Testis (tissue), 5 donors: ENCODE data around the gene ADH7. TPM values are rescaled to one million over a fixed set of nuclear protein-coding genes. Genes with fewer than 3 reads are reported as not detected.

Experiments used
- DNase-seq: peaks from one replicate; pipeline ENCODE4 v3.0.0-alpha.2; 2019
- H3K27ac ChIP-seq, 2 donors: fragments of 200-600 bp; sonication (generic); one replicate each; pipeline ENCODE4 v1.5.1; 2019
- H3K27me3 ChIP-seq: fragments of 200-600 bp; sonication (generic); one replicate; pipeline ENCODE4 v1.5.1; 2019
- H3K36me3 ChIP-seq: fragments of 200-600 bp; sonication (generic); one replicate; pipeline ENCODE4 v1.5.1; 2017; ENCODE audit warnings: low read depth; ENCODE audit errors: missing control alignments
- H3K4me1 ChIP-seq: fragments of 200-600 bp; sonication (generic); one replicate; pipeline ENCODE4 v1.5.1; 2019
- H3K4me3 ChIP-seq, 2 donors: fragments of 200-600 bp; sonication (generic); one replicate each; pipeline ENCODE4 v1.5.1; 2017 to 2019
- H3K9me3 ChIP-seq: fragments of 200-600 bp; sonication (generic); one replicate; pipeline ENCODE4 v1.5.1; 2017
- CTCF ChIP-seq, 3 experiments: fragments of 450-650 bp in 2 of 3; fragments of 200-600 bp in 1 of 3; sonication (generic) in 1 of 3; IDR thresholded peaks; one replicate each; pipeline ENCODE4 v1.5.1; 2016 to 2019; ENCODE audit warnings: antibody characterized with exemption in 3 of 3, mild to moderate bottlenecking in 2 of 3, moderate library complexity in 1 of 3
- POLR2A ChIP-seq: fragments of 450-650 bp; IDR thresholded peaks from one replicate; pipeline ENCODE4 v1.6.1; 2017; ENCODE audit warnings: antibody characterized with exemption, mild to moderate bottlenecking, moderate library complexity
- WGBS, 2 donors: methylation state at CpG; one replicate each; pipeline ENCODE4 v1.1.5; 2018; 5-methylcytosine and 5-hydroxymethylcytosine counted together
- intact Hi-C: fragments of 100-400 bp; cut with DNase I; formaldehyde crosslinking; loops from one replicate; pipeline ENCODE4 v1.15.1; 2023; ENCODE audit warnings: low total_unique reads
- long read RNA-seq, 2 donors: transcript quantifications; one replicate each; lab custom pipeline, GENCODE V29; 2026
- polyA plus RNA-seq: library from polyadenylated mRNA; stranded (reverse); fragments of 350-450 nt; fragmentation: Illumina TruSeq; extraction: RNeasy Lipid Tissue Mini Kit (QIAGEN cat#74804); gene quantifications from one replicate; pipeline ENCODE4 v1.2.3, GENCODE V29; 2014; ENCODE audit warnings: low read depth, low replicate concordance; ENCODE audit not compliant: insufficient read depth
- total RNA-seq, 2 donors: library from RNA; depleted of rRNA; stranded (reverse); fragments of >200 nt; gene quantifications; one replicate each; pipeline ENCODE4 v1.2.3, GENCODE V29; 2016

ADH7 gene
- total RNA-seq: not detected
- polyA plus RNA-seq: not detected
- long read RNA-seq, donor 1: 0 reads
- long read RNA-seq, donor 2: 0 reads

- no peaks in the 10 kb centered on the region for H3K36me3 ChIP-seq
- DNase-seq: no peak
- intact Hi-C loops: no loop called here
- H3K27me3 ChIP-seq: no peaks in the 10 kb centered on the region
- H3K9me3 ChIP-seq: no peaks in the 10 kb centered on the region
- H3K4me1 ChIP-seq: no peaks in the 10 kb centered on the region
- TF ChIP-seq POLR2A (no peak), CTCF (IDR thresholded peaks at IDR 0.05) (no peak)
- no peak within 1 kb of the TSS for H3K27ac ChIP-seq
- H3K4me3 ChIP-seq: no peak within 1 kb of the TSS
- 87 to 93% methylated on average over 1 of the region's 1 CpG for WGBS, 2 donors
Observed at GRCh38 chr4:99435154-99435553, at the start of gene ADH7. TSS of gene ADH7 (minus strand) at chr4:99435342. CDS start at chr4:99435233, 109 bp downstream.

GRCh38 chr4:99483636-99484035, 48.5 kb upstream of the ADH7 start:
- 80 to 88% methylated on average over 1 of the region's 1 CpG for WGBS, 2 donors
- no peak overlapping the region for H3K27ac ChIP-seq
- no peaks in the 10 kb centered on the region for H3K4me1 ChIP-seq
- no peak overlapping the region for H3K4me3 ChIP-seq
- no peaks in the 10 kb centered on the region for H3K36me3 ChIP-seq
- DNase-seq: no peak
- H3K9me3 ChIP-seq: no peaks in the 10 kb centered on the region
- H3K27me3 ChIP-seq: no peaks in the 10 kb centered on the region
- no peak for TF ChIP-seq POLR2A
- no peak for TF ChIP-seq CTCF (IDR thresholded peaks at IDR 0.05)
- intact Hi-C loops: no loop called here

- no peaks in the 10 kb centered on the region for H3K4me1 ChIP-seq
- no peak for DNase-seq
- no peak overlapping the region for H3K4me3 ChIP-seq
- H3K9me3 ChIP-seq: no peaks in the 10 kb centered on the region
- no peaks in the 10 kb centered on the region for H3K27me3 ChIP-seq
- no peak for TF ChIP-seq POLR2A
- no peak for TF ChIP-seq CTCF (IDR thresholded peaks at IDR 0.05)
- WGBS, 2 donors: 43 to 96% methylated on average over 1 of the region's 1 CpG
- intact Hi-C loops: no loop called here
- no peak overlapping the region for H3K27ac ChIP-seq
- no peaks in the 10 kb centered on the region for H3K36me3 ChIP-seq
Observed at GRCh38 chr4:99473131-99473530, 38.0 kb upstream of the ADH7 start.

GRCh38 chr4:99471896-99472295, 36.8 kb upstream of the ADH7 start:
- Histone ChIP-seq H3K27me3 (no peaks in the 10 kb centered on the region), H3K27ac (no peak overlapping the region), H3K4me3 (no peak overlapping the region), H3K4me1 (no peaks in the 10 kb centered on the region), H3K9me3 (no peaks in the 10 kb centered on the region), H3K36me3 (no peaks in the 10 kb centered on the region)
- TF ChIP-seq CTCF (IDR thresholded peaks at IDR 0.05): no peak
- TF ChIP-seq POLR2A: no peak
- intact Hi-C loops: no loop called here
- 51 to 65% methylated on average over 1 of the region's 1 CpG for WGBS, 2 donors
- no peak for DNase-seq

- no peak for DNase-seq
- no peaks in the 10 kb centered on the region for H3K36me3 ChIP-seq
- no peaks in the 10 kb centered on the region for H3K27me3 ChIP-seq
- intact Hi-C loops: no loop called here
- TF ChIP-seq POLR2A (no peak), CTCF (IDR thresholded peaks at IDR 0.05) (no peak)
- H3K27ac ChIP-seq: no peak overlapping the region
- H3K4me3 ChIP-seq: no peak overlapping the region
- no peaks in the 10 kb centered on the region for H3K4me1 ChIP-seq
- H3K9me3 ChIP-seq: no peaks in the 10 kb centered on the region
Observed at GRCh38 chr4:99471349-99471748, 36.2 kb upstream of the ADH7 start.
